ENCODE measurements around the gene ZFP14.

Gene ZFP14

DNA sequence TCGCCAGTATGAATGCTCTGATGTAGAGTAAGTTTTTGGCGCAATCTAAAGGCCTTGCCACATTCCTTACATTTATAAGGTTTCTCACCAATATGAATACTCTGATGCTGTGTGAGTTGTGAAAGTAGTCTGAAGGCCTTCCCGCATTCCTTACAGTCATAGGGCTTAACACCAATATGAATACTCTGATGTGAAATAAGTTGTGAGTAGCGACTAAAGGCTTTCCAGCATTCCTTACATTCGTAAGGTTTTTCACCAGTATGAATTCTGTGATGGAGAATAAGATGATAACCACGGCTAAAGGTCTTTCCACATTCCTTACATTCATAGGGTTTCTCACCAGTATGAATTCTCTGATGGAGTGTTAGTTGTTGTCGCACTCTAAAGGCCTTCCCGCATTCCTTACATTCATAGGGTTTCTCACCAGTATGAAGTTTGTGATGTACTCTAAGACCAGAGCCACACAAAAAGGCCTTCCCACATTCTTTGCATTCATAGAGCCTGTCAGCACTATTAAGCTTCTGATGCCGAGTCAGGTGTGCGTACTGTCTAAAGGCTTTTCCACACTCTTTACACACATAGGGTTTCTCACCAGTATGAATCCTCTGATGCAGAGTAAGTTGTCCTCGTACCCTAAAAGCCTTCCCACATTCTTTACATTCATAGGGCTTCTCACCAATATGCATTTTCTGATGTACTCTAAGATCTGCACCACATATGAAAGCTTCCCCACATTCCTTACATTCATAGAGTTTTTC is 14.1 kb upstream of the ZFP14 start:
- peaks cover 24% of the 10 kb centered on the region for H3K36me3 ChIP-seq (replicated peaks)
- no peaks in the 10 kb centered on the region for H3K27me3 ChIP-seq (replicated peaks)
- in situ Hi-C loops (cut with HindIII; ENCODE audit: low pct_ligation_motif_present, low sequenced_read_pairs) = no loop called here

DNA sequence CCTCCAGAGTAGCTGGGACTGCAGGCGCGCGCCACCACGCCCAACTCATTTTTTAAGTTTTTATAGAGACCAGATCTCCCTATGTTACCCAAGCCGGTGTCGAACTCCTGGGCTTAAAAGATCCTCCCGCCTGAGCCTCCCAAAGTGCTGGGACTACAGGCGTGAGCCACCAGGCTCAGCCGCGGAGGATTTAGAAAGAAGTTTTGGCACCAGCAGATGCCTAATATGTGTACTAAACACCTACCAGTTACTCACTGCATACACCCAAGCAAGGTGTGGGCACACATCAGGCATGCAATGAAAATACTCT is 464 bp upstream of the ZFP14 start:
- TF ChIP-seq, protein P1, sequence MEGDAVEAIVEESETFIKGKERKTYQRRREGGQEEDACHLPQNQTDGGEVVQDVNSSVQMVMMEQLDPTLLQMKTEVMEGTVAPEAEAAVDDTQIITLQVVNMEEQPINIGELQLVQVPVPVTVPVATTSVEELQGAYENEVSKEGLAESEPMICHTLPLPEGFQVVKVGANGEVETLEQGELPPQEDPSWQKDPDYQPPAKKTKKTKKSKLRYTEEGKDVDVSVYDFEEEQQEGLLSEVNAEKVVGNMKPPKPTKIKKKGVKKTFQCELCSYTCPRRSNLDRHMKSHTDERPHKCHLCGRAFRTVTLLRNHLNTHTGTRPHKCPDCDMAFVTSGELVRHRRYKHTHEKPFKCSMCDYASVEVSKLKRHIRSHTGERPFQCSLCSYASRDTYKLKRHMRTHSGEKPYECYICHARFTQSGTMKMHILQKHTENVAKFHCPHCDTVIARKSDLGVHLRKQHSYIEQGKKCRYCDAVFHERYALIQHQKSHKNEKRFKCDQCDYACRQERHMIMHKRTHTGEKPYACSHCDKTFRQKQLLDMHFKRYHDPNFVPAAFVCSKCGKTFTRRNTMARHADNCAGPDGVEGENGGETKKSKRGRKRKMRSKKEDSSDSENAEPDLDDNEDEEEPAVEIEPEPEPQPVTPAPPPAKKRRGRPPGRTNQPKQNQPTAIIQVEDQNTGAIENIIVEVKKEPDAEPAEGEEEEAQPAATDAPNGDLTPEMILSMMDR (IDR thresholded peaks at IDR 0.05; ENCODE audit: low read depth, low read length, missing control alignments) = no peak
- in situ Hi-C loops (cut with HindIII; ENCODE audit: low pct_ligation_motif_present, low sequenced_read_pairs) = no loop called here
- Histone ChIP-seq H3K4me3 (ENCODE audit: low read depth, low read length) (peak overlapping the region; percentile 91), H3K27ac (no peak overlapping the region), H3K27me3 (replicated peaks) (no peaks in the 10 kb centered on the region), H3K36me3 (replicated peaks) (no peaks in the 10 kb centered on the region)
- DNase-seq = no peak

More for the DNA sequence above, 14.1 kb upstream of the ZFP14 start:
- no peak overlapping the region for H3K27ac ChIP-seq
- no peak overlapping the region for H3K4me3 ChIP-seq (ENCODE audit: low read depth, low read length)
- TF ChIP-seq, protein P1 (IDR thresholded peaks at IDR 0.05; ENCODE audit: low read depth, low read length, missing control alignments) = no peak
- DNase-seq = no peak

DNA sequence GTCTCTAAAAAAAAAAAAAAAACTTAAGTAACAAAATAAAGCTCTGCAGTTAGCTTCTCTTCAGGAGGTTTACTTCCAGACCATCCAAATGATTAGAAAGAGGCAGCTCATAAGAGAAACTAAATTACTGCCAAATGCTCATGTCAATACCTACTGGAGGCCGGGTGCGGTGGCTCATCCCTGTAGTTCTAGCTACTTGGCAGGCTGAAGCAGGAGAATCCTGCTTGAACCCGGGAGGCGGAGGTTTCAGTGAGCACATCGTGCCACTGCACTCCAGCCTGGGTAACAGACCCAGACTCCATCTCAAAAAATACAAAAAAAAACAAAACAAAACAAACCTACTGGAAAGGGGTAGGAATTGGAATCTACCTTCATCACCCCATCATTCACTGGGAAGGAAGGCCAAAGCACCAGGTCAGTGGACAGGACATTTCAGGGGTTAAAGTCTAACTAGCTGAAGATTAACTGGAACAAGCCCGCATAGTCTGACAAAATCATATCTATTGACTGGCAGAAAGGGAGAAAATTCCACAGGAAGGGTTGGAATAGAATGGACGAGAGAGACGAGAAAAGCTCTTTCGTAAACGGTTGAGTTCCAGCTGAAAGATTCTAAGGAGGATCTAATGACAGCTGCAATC is 1.3 kb downstream of the ZFP14 start:
- TF ChIP-seq, protein P1 (IDR thresholded peaks at IDR 0.05; ENCODE audit: low read depth, low read length, missing control alignments) = no peak

DNA sequence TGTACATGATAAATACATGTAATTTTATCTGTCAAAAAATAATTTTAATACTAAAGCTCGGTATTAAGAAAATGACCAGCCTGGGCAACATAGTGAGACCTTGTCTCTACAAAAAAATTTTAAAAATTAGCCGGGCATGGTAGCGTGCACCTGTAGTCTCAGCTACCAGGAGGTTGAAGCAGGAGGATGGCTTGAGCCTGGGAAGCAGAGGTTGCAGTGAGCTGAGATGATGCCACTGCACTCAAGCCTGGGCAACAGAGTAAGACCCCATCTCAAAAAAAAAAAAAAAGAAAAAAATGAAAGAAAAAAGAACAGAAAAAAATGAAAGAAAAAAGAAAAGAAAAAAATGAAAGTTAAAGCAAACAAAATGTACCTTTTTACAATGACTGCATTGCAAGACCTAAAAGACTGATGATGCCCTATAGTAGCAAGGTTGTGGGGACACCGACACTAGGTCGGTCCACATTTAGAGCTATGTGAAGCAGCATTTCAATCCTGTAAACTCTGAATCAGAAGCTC is 5.3 kb downstream of the ZFP14 start:
- Histone ChIP-seq H3K36me3 (replicated peaks) (no peaks in the 10 kb centered on the region), H3K4me3 (ENCODE audit: low read depth, low read length) (no peak overlapping the region), H3K27me3 (replicated peaks) (no peaks in the 10 kb centered on the region), H3K27ac (no peak overlapping the region)
- TF ChIP-seq, protein P1 (IDR thresholded peaks at IDR 0.05; ENCODE audit: low read depth, low read length, missing control alignments) = no peak
- no peak for DNase-seq
- in situ Hi-C loops (cut with HindIII; ENCODE audit: low pct_ligation_motif_present, low sequenced_read_pairs) = no loop called here

More for the DNA sequence above, 1.3 kb downstream of the ZFP14 start:
- in situ Hi-C loops (cut with HindIII; ENCODE audit: low pct_ligation_motif_present, low sequenced_read_pairs) = no loop called here
- no peaks in the 10 kb centered on the region for H3K27me3 ChIP-seq (replicated peaks)
- no peaks in the 10 kb centered on the region for H3K36me3 ChIP-seq (replicated peaks)
- no peak overlapping the region for H3K27ac ChIP-seq
- no peak overlapping the region for H3K4me3 ChIP-seq (ENCODE audit: low read depth, low read length)
- no peak for DNase-seq

DNA sequence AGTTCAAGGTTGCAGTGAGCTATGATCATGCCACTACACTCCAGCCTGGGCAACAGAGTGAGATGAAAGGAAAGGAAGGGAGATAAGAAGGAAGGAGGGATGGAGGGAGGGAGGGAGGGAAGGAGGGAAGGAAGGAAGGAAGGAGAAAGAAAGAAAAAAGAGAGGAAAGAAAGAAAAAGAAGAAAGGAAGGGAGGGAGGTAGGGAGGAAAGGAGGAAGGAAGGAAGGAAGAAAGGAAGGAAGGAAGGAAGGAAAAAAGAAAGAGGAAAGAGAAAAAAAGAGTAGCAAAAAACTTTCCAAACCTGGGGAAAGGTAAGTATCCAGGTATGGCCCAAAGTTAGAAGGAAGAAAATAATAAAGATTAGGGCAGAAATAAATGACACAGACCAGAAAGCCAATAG is 7.1 kb downstream of the ZFP14 start:
- H3K4me3 ChIP-seq (ENCODE audit: low read depth, low read length) = no peak overlapping the region
- no peak for DNase-seq
- in situ Hi-C loops (cut with HindIII; ENCODE audit: low pct_ligation_motif_present, low sequenced_read_pairs) = no loop called here
- H3K27me3 ChIP-seq (replicated peaks) = no peaks in the 10 kb centered on the region
- H3K36me3 ChIP-seq (replicated peaks) = no peaks in the 10 kb centered on the region
- no peak overlapping the region for H3K27ac ChIP-seq
- TF ChIP-seq, protein P1 (IDR thresholded peaks at IDR 0.05; ENCODE audit: low read depth, low read length, missing control alignments) = no peak

Measured in brain microvascular endothelial cell (primary cell).